ENCODE data around the gene NUTM2A.
"Not testable (repeated sequence)": the region's sequence is repeated elsewhere in the genome, so short reads cannot be mapped to it uniquely, and the experiment has no call there.

Gene NUTM2A

GRCh38 chr10:87239346-87239808 is 14.1 kb downstream of the NUTM2A start:
- WGBS (ENCODE audit: extremely low coverage, insufficient coverage, insufficient read length), result no CpG with 5 or more reads among the region's 6 CpGs
- H3K27me3 ChIP-seq (ENCODE audit: insufficient read depth, low read length); H2BK5ac ChIP-seq (ENCODE audit: low read depth, low read length, poor library complexity); H3K79me1 ChIP-seq (ENCODE audit: low read length); H3K27ac ChIP-seq (ENCODE audit: low read depth, low read length); H2AK5ac ChIP-seq (ENCODE audit: low read length); H3K18ac ChIP-seq (ENCODE audit: low read length); H3K9me3 ChIP-seq (ENCODE audit: insufficient read depth, low read depth, low read length); H3K4me3 ChIP-seq (ENCODE audit: low read depth, low read length); H2BK12ac ChIP-seq (ENCODE audit: low read length); H2BK120ac ChIP-seq (ENCODE audit: insufficient read depth, low read length, poor library complexity); H4K8ac ChIP-seq (ENCODE audit: low read depth, low read length); H3K9ac ChIP-seq (ENCODE audit: low read length); H3K14ac ChIP-seq (ENCODE audit: low read length); H4K91ac ChIP-seq (ENCODE audit: low read depth, low read length); H3K4ac ChIP-seq (ENCODE audit: low read depth, low read length); H3K4me1 ChIP-seq (ENCODE audit: control insufficient read depth in 1 of 2, insufficient read depth in 2 of 2, low read length in 2 of 2); H3K4me2 ChIP-seq (ENCODE audit: low read length); H3K79me2 ChIP-seq (ENCODE audit: control insufficient read depth, insufficient read depth, low read length, poor library complexity); H4K12ac ChIP-seq (ENCODE audit: low read depth, low read length); H3K36me3 ChIP-seq (ENCODE audit: control insufficient read depth in 1 of 2, insufficient read depth in 2 of 2, low read length in 2 of 2); H3K23ac ChIP-seq (ENCODE audit: low read length); H2AFZ ChIP-seq (ENCODE audit: insufficient read depth, low read length, poor library complexity): not testable (repeated sequence)
- DNase-seq, result peak in 1 of 2 donors; percentile 0

GRCh38 chr10:87242192-87242591 is 16.9 kb downstream of the NUTM2A start:
- H2BK120ac ChIP-seq (ENCODE audit: insufficient read depth, low read length, poor library complexity); H2AFZ ChIP-seq (ENCODE audit: insufficient read depth, low read length, poor library complexity); H3K27ac ChIP-seq (ENCODE audit: low read depth, low read length); H4K8ac ChIP-seq (ENCODE audit: low read depth, low read length); H2AK5ac ChIP-seq (ENCODE audit: low read length); H2BK12ac ChIP-seq (ENCODE audit: low read length); H2BK5ac ChIP-seq (ENCODE audit: low read depth, low read length, poor library complexity); H3K79me1 ChIP-seq (ENCODE audit: low read length); H3K23ac ChIP-seq (ENCODE audit: low read length); H3K18ac ChIP-seq (ENCODE audit: low read length); H3K4me3 ChIP-seq (ENCODE audit: low read depth, low read length); H3K4me1 ChIP-seq (ENCODE audit: control insufficient read depth in 1 of 2, insufficient read depth in 2 of 2, low read length in 2 of 2); H4K12ac ChIP-seq (ENCODE audit: low read depth, low read length); H3K14ac ChIP-seq (ENCODE audit: low read length); DNase-seq; H3K4me2 ChIP-seq (ENCODE audit: low read length); H3K36me3 ChIP-seq (ENCODE audit: control insufficient read depth in 1 of 2, insufficient read depth in 2 of 2, low read length in 2 of 2); H3K4ac ChIP-seq (ENCODE audit: low read depth, low read length); H3K9ac ChIP-seq (ENCODE audit: low read length); H3K79me2 ChIP-seq (ENCODE audit: control insufficient read depth, insufficient read depth, low read length, poor library complexity); H4K91ac ChIP-seq (ENCODE audit: low read depth, low read length); H3K9me3 ChIP-seq (ENCODE audit: insufficient read depth, low read depth, low read length); H3K27me3 ChIP-seq (ENCODE audit: insufficient read depth, low read length): not testable (repeated sequence)
- no CpG with 5 or more reads among the region's 3 CpGs for WGBS (ENCODE audit: extremely low coverage, insufficient coverage, insufficient read length)

DNA sequence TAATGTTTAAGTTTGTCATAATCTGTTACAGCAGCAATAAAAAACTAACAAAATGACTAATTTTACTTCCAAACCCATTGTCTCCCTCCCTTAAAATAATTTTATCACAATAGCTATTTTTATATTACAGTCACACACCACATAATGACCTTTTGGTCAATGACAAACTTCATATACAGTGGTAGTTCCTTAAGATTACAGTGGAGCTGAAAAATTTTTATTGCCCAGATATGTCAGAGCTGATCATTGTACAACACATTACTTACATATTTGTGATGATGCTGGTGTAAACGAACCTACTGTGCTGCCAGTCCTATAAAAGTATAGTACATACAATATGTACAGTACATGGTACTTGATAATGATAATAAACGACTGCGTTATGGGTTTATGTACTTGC is 22.1 kb downstream of the NUTM2A start:
- H3K36me3 ChIP-seq (ENCODE audit: control insufficient read depth in 1 of 2, insufficient read depth in 2 of 2, low read length in 2 of 2); H2AFZ ChIP-seq (ENCODE audit: insufficient read depth, low read length, poor library complexity); H3K9ac ChIP-seq (ENCODE audit: low read length); H3K4ac ChIP-seq (ENCODE audit: low read depth, low read length); H2AK5ac ChIP-seq (ENCODE audit: low read length); H3K27ac ChIP-seq (ENCODE audit: low read depth, low read length); H3K79me1 ChIP-seq (ENCODE audit: low read length); H2BK120ac ChIP-seq (ENCODE audit: insufficient read depth, low read length, poor library complexity); H3K4me1 ChIP-seq (ENCODE audit: control insufficient read depth in 1 of 2, insufficient read depth in 2 of 2, low read length in 2 of 2); H4K91ac ChIP-seq (ENCODE audit: low read depth, low read length); H3K4me2 ChIP-seq (ENCODE audit: low read length); H3K27me3 ChIP-seq (ENCODE audit: insufficient read depth, low read length); H2BK5ac ChIP-seq (ENCODE audit: low read depth, low read length, poor library complexity); H3K4me3 ChIP-seq (ENCODE audit: low read depth, low read length); H3K23ac ChIP-seq (ENCODE audit: low read length); H3K14ac ChIP-seq (ENCODE audit: low read length); H3K79me2 ChIP-seq (ENCODE audit: control insufficient read depth, insufficient read depth, low read length, poor library complexity); DNase-seq; H4K12ac ChIP-seq (ENCODE audit: low read depth, low read length); H4K8ac ChIP-seq (ENCODE audit: low read depth, low read length); H2BK12ac ChIP-seq (ENCODE audit: low read length); H3K18ac ChIP-seq (ENCODE audit: low read length); H3K9me3 ChIP-seq (ENCODE audit: insufficient read depth, low read depth, low read length): not testable (repeated sequence)
- no CpG with 5 or more reads among the region's 3 CpGs for WGBS (ENCODE audit: extremely low coverage, insufficient coverage, insufficient read length)

GRCh38 chr10:87248818-87249353 is 23.6 kb downstream of the NUTM2A start:
- not testable (repeated sequence) for H3K79me2 ChIP-seq (ENCODE audit: control insufficient read depth, insufficient read depth, low read length, poor library complexity); H3K23ac ChIP-seq (ENCODE audit: low read length); H3K79me1 ChIP-seq (ENCODE audit: low read length); H4K12ac ChIP-seq (ENCODE audit: low read depth, low read length); H4K8ac ChIP-seq (ENCODE audit: low read depth, low read length); H2BK12ac ChIP-seq (ENCODE audit: low read length); H2AFZ ChIP-seq (ENCODE audit: insufficient read depth, low read length, poor library complexity); H3K18ac ChIP-seq (ENCODE audit: low read length); H3K4ac ChIP-seq (ENCODE audit: low read depth, low read length); H3K4me2 ChIP-seq (ENCODE audit: low read length); H2BK120ac ChIP-seq (ENCODE audit: insufficient read depth, low read length, poor library complexity); H3K27ac ChIP-seq (ENCODE audit: low read depth, low read length); H2BK5ac ChIP-seq (ENCODE audit: low read depth, low read length, poor library complexity); H4K91ac ChIP-seq (ENCODE audit: low read depth, low read length); H3K36me3 ChIP-seq (ENCODE audit: control insufficient read depth in 1 of 2, insufficient read depth in 2 of 2, low read length in 2 of 2); H3K4me3 ChIP-seq (ENCODE audit: low read depth, low read length); H2AK5ac ChIP-seq (ENCODE audit: low read length); H3K9me3 ChIP-seq (ENCODE audit: insufficient read depth, low read depth, low read length); H3K27me3 ChIP-seq (ENCODE audit: insufficient read depth, low read length); H3K4me1 ChIP-seq (ENCODE audit: control insufficient read depth in 1 of 2, insufficient read depth in 2 of 2, low read length in 2 of 2); H3K14ac ChIP-seq (ENCODE audit: low read length); H3K9ac ChIP-seq (ENCODE audit: low read length)
- peak in 1 of 2 donors; percentile 51 for DNase-seq
- no CpG with 5 or more reads among the region's 1 CpG for WGBS (ENCODE audit: extremely low coverage, insufficient coverage, insufficient read length)
